ENCODE data around the gene TNRC6B.
"Not testable (repeated sequence)": the region's sequence is repeated elsewhere in the genome, so short reads cannot be mapped to it uniquely, and the experiment has no call there.

Gene TNRC6B

DNA sequence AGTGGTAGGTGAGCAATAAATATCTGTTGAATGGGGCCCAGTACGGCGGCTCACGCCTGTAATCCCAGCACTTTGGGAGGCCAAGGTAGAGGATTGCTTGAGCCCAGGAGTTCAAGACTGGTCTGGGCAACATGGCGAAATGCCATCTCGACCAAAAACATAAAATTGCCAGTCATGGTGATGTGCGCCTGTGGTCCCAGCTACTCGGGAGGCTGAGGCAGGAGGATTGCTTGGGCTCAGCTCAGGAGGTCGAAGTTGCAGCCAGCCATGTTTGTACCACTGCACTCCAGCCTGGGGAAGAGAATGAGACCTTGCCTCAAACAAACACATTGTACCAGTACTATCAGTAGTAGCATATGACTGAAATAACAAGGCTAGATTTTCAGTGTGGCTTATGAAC is 196.8 kb downstream of the TNRC6B start:
- no peak for DNase-seq (ENCODE audit: low read depth in 2 of 2)
- H3K4me3 ChIP-seq (replicated peaks in 1 of 2; ENCODE audit: low read depth in 2 of 2, low read length in 2 of 2), result no peak overlapping the region
- no peak for TF ChIP-seq CTCF (IDR thresholded peaks at IDR 0.05; ENCODE audit: low read depth, low read length)

- no peak for TF ChIP-seq CTCF (IDR thresholded peaks at IDR 0.05; ENCODE audit: low read depth, low read length)
- no peak for DNase-seq (ENCODE audit: low read depth in 2 of 2)
- no peak overlapping the region for H3K4me3 ChIP-seq (replicated peaks in 1 of 2; ENCODE audit: low read depth in 2 of 2, low read length in 2 of 2)
Measured at GRCh38 chr22:40376149-40376548, 198.4 kb downstream of the TNRC6B start.

DNA sequence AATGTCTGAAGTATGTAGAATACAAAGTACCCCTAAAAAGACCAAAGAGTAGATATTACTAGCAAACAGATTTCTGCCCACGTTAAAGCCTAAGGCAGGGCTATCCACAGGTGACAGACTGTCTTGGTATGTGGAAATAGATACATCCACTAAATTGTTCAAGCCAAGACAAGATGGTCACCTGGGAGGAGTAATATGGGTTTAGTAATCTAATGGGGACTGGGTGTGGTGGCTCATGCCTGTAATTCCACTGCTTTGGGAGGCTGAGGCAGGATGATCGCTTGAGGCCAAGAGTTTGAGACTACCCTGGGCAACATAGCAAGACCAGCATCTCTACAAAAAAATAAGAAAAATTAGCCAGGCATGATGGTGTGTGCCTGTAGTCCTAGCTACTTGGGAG is 200.2 kb downstream of the TNRC6B start:
- no peak overlapping the region for H3K4me3 ChIP-seq (replicated peaks in 1 of 2; ENCODE audit: low read depth in 2 of 2, low read length in 2 of 2)
- DNase-seq (ENCODE audit: low read depth in 2 of 2), result no peak
- no peak for TF ChIP-seq CTCF (IDR thresholded peaks at IDR 0.05; ENCODE audit: low read depth, low read length)

DNA sequence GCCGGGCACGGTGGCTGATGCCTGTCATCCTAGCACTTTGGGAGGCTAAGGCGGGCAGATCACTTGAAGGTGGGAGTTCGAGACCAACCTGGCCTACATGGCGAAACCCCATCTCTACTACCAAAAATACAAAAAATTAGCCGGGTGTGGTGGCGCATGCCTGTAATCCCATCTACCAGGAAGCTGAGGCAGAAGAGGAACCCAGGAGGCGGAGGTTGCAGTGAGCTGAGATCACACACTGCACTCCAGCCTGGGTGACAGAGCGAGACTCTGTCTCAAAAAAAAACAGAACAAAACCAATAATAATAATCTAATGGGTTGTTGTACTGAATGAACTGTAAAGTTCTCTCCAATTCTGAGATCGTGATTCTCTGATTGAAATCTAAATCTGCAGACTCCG is 200.7 kb downstream of the TNRC6B start:
- not testable (repeated sequence) for H3K4me3 ChIP-seq (replicated peaks in 1 of 2; ENCODE audit: low read depth in 2 of 2, low read length in 2 of 2); DNase-seq (ENCODE audit: low read depth in 2 of 2)

DNA sequence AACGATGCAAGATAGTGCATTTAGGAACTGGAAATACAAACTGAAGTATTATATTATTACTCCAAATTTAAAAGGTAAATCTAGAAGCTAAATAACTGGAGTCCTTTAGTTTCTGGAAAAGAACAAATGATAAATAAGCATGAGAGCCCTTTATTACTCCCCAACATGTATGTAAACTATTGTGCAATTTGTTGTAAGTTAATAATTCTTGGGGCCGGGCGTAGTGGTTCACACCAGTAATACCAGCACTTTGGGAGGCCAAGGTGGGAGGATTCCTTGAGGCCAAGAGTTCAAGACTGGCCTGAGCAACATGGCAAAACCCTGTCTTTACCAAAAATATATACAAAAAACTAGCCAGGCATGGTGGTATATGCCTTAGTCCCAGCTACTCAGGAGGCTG is 203.7 kb downstream of the TNRC6B start:
- no peak overlapping the region for H3K4me3 ChIP-seq (replicated peaks in 1 of 2; ENCODE audit: low read depth in 2 of 2, low read length in 2 of 2)
- no peak for TF ChIP-seq CTCF (IDR thresholded peaks at IDR 0.05; ENCODE audit: low read depth, low read length)
- no peak for DNase-seq (ENCODE audit: low read depth in 2 of 2)

- H3K4me3 ChIP-seq (replicated peaks in 1 of 2; ENCODE audit: low read depth in 2 of 2, low read length in 2 of 2), result no peak overlapping the region
- DNase-seq (ENCODE audit: low read depth in 2 of 2), result peak; percentile 88 to 91
Measured at GRCh38 chr22:40383905-40384304, 206.2 kb downstream of the TNRC6B start.

GRCh38 chr22:40385036-40385782 is 207.5 kb downstream of the TNRC6B start:
- no peak for TF ChIP-seq CTCF (IDR thresholded peaks at IDR 0.05; ENCODE audit: low read depth, low read length)
- no peak overlapping the region for H3K4me3 ChIP-seq (replicated peaks in 1 of 2; ENCODE audit: low read depth in 2 of 2, low read length in 2 of 2)
- DNase-seq (ENCODE audit: low read depth in 2 of 2), result peak in 1 of 2 donors; percentile 22

More at GRCh38 chr22:40383905-40384304, 206.2 kb downstream of the TNRC6B start:
- no peak for TF ChIP-seq CTCF (IDR thresholded peaks at IDR 0.05; ENCODE audit: low read depth, low read length)

Measured in cardiac fibroblast (primary cell).